ENCODE results near the gene MAPRE2. TPM values are rescaled to one million over a fixed set of nuclear protein-coding genes. Genes with fewer than 3 reads are reported as not detected.

MAPRE2 gene
- total and polyA plus RNA-seq, 9 donors = 17.3 to 38.0 (median 21.5) TPM

DNA sequence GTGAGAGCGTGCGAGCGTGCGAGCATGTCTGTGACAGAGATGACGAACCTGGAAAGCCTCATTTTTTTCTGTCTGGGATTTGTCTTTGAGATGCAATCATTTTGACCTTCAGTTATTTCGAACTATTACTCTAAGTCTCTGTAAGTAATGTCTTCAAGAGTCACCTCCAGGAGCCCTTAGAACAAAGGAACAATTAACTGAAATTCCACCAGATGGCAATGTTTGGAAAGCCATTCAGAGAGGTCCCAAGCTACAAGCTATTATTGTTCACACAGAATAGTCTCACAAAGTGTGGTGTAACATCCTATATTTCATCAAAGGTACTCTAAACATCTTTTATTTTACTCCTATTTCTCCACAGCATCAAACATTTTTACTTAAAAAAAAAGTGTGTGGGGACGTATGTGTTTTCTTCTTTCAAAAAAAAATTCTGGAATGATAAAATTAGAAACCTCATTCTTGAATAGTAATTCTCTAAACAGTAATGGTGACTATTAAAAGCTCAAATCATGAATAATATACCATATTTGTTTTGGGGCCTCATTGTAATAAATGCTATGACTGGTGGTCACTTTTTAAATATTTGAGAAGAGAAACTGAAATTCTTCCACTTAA, 35.1 kb upstream of the MAPRE2 start:
- H3K27ac ChIP-seq (ENCODE audit: low read length) = no peak overlapping the region
- no peaks in the 10 kb centered on the region for H3K27me3 ChIP-seq (ENCODE audit: control insufficient read depth, insufficient read depth, low read length)
- H3K4me1 ChIP-seq (ENCODE audit: control insufficient read depth, insufficient read depth, low read length) = no peaks in the 10 kb centered on the region
- DNase-seq = peak; percentile 86
- no peaks in the 10 kb centered on the region for H3K9me3 ChIP-seq (replicated peaks; ENCODE audit: control insufficient read depth, low read depth, low read length)
- no peaks in the 10 kb centered on the region for H3K36me3 ChIP-seq (ENCODE audit: control insufficient read depth, insufficient read depth, low read length)
- WGBS (ENCODE audit: insufficient coverage) = 83% methylated on average over 1 of the region's 7 CpGs
- no peak overlapping the region for H3K4me3 ChIP-seq (ENCODE audit: low read length)

- Histone ChIP-seq H3K4me1 (ENCODE audit: control insufficient read depth, insufficient read depth, low read length) (no peaks in the 10 kb centered on the region), H3K27me3 (ENCODE audit: control insufficient read depth, insufficient read depth, low read length) (no peaks in the 10 kb centered on the region), H3K27ac (ENCODE audit: low read length) (no peak overlapping the region), H3K36me3 (ENCODE audit: control insufficient read depth, insufficient read depth, low read length) (no peaks in the 10 kb centered on the region), H3K9me3 (replicated peaks; ENCODE audit: control insufficient read depth, low read depth, low read length) (no peaks in the 10 kb centered on the region), H3K4me3 (ENCODE audit: low read length) (no peak overlapping the region)
- WGBS (ENCODE audit: insufficient coverage) = no CpG with 5 or more reads among the region's 1 CpG
- DNase-seq = no peak
Measured at GRCh38 chr18:35010156-35010555, 31.1 kb upstream of the MAPRE2 start.

GRCh38 chr18:35010993-35011392, 30.2 kb upstream of the MAPRE2 start:
- WGBS (ENCODE audit: insufficient coverage) = 15% methylated on average over 5 of the region's 5 CpGs
- peak; percentile 63 for DNase-seq
- no peaks in the 10 kb centered on the region for H3K4me1 ChIP-seq (ENCODE audit: control insufficient read depth, insufficient read depth, low read length)

GRCh38 chr18:35019933-35020332, 21.3 kb upstream of the MAPRE2 start:
- Histone ChIP-seq H3K9me3 (replicated peaks; ENCODE audit: control insufficient read depth, low read depth, low read length) (no peaks in the 10 kb centered on the region), H3K4me1 (ENCODE audit: control insufficient read depth, insufficient read depth, low read length) (no peaks in the 10 kb centered on the region), H3K27ac (ENCODE audit: low read length) (no peak overlapping the region), H3K27me3 (ENCODE audit: control insufficient read depth, insufficient read depth, low read length) (no peaks in the 10 kb centered on the region), H3K36me3 (ENCODE audit: control insufficient read depth, insufficient read depth, low read length) (no peaks in the 10 kb centered on the region), H3K4me3 (ENCODE audit: low read length) (no peak overlapping the region)
- DNase-seq = no peak
- WGBS (ENCODE audit: insufficient coverage) = no CpG with 5 or more reads among the region's 2 CpGs

More at GRCh38 chr18:35010993-35011392, 30.2 kb upstream of the MAPRE2 start:
- no peak overlapping the region for H3K4me3 ChIP-seq (ENCODE audit: low read length)
- H3K36me3 ChIP-seq (ENCODE audit: control insufficient read depth, insufficient read depth, low read length) = no peaks in the 10 kb centered on the region
- H3K27me3 ChIP-seq (ENCODE audit: control insufficient read depth, insufficient read depth, low read length) = no peaks in the 10 kb centered on the region
- no peak overlapping the region for H3K27ac ChIP-seq (ENCODE audit: low read length)
- no peaks in the 10 kb centered on the region for H3K9me3 ChIP-seq (replicated peaks; ENCODE audit: control insufficient read depth, low read depth, low read length)

DNA sequence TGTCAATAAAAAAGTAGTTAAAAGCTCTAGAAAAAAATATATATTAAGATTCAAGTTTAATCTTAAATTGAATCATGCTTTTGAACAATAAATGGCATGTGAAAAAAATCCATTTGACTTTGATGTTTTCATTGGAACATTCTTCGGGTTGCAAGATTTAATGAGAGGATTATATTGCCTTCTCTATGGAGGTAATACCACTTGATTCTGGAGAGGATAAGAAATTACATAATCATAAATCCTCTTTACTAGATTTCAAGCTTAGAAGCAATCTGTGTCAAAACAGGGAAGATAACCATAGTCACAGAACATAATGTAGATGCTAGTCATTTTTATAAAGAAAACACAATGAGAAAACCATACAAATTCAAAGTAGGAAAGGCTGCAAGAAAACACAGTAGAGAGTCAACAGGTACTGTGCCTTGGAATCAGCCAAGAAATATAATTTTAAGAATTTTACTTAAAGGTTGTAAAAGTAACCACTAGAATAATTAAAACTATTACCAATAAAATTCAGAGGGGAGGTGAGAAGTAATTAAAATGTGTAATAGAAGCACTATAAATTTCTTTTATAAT, 18.7 kb upstream of the MAPRE2 start:
- peaks cover 14% of the 10 kb centered on the region for H3K4me1 ChIP-seq (ENCODE audit: control insufficient read depth, insufficient read depth, low read length)
- H3K27ac ChIP-seq (ENCODE audit: low read length) = no peak overlapping the region
- H3K27me3 ChIP-seq (ENCODE audit: control insufficient read depth, insufficient read depth, low read length) = no peaks in the 10 kb centered on the region
- H3K36me3 ChIP-seq (ENCODE audit: control insufficient read depth, insufficient read depth, low read length) = no peaks in the 10 kb centered on the region
- DNase-seq = no peak
- no peaks in the 10 kb centered on the region for H3K9me3 ChIP-seq (replicated peaks; ENCODE audit: control insufficient read depth, low read depth, low read length)
- no peak overlapping the region for H3K4me3 ChIP-seq (ENCODE audit: low read length)
- no CpG with 5 or more reads among the region's 1 CpG for WGBS (ENCODE audit: insufficient coverage)

DNA sequence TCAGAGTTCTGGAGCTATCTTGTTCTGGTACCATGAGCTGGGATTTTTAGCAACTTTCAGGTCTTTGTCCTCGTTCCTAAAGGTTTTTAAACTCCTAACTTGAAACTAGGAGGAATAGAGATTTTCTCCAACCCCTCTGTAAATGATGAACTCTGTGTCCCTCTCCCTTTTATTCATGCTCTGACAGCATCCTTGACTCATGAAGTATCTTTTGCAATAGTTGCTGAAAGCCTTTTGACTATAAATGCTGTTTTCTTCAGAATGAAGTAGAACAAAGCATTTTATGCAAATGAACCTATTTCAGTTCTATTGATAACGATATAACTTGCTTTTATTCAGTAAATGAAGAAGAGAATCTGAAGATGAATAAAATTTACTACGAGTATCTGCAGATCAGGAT, 17.0 kb upstream of the MAPRE2 start:
- Histone ChIP-seq H3K27me3 (ENCODE audit: control insufficient read depth, insufficient read depth, low read length) (no peaks in the 10 kb centered on the region), H3K36me3 (ENCODE audit: control insufficient read depth, insufficient read depth, low read length) (no peaks in the 10 kb centered on the region), H3K27ac (ENCODE audit: low read length) (no peak overlapping the region), H3K4me3 (ENCODE audit: low read length) (no peak overlapping the region), H3K4me1 (ENCODE audit: control insufficient read depth, insufficient read depth, low read length) (peaks cover 16% of the 10 kb centered on the region), H3K9me3 (replicated peaks; ENCODE audit: control insufficient read depth, low read depth, low read length) (no peaks in the 10 kb centered on the region)
- DNase-seq = no peak
- WGBS (ENCODE audit: insufficient coverage) = no CpG with 5 or more reads among the region's 3 CpGs

GRCh38 chr18:35024965-35025364, 16.2 kb upstream of the MAPRE2 start:
- WGBS (ENCODE audit: insufficient coverage) = no CpG with 5 or more reads among the region's 1 CpG
- no peaks in the 10 kb centered on the region for H3K9me3 ChIP-seq (replicated peaks; ENCODE audit: control insufficient read depth, low read depth, low read length)
- H3K27ac ChIP-seq (ENCODE audit: low read length) = peak overlapping the region; percentile 48
- no peak overlapping the region for H3K4me3 ChIP-seq (ENCODE audit: low read length)
- H3K27me3 ChIP-seq (ENCODE audit: control insufficient read depth, insufficient read depth, low read length) = no peaks in the 10 kb centered on the region
- H3K36me3 ChIP-seq (ENCODE audit: control insufficient read depth, insufficient read depth, low read length) = no peaks in the 10 kb centered on the region
- H3K4me1 ChIP-seq (ENCODE audit: control insufficient read depth, insufficient read depth, low read length) = peaks cover 18% of the 10 kb centered on the region
- DNase-seq = peak; percentile 99

- WGBS (ENCODE audit: insufficient coverage) = 80% methylated on average over 1 of the region's 5 CpGs
- Histone ChIP-seq H3K27me3 (ENCODE audit: control insufficient read depth, insufficient read depth, low read length) (no peaks in the 10 kb centered on the region), H3K4me3 (ENCODE audit: low read length) (no peak overlapping the region), H3K4me1 (ENCODE audit: control insufficient read depth, insufficient read depth, low read length) (peaks cover 22% of the 10 kb centered on the region), H3K36me3 (ENCODE audit: control insufficient read depth, insufficient read depth, low read length) (no peaks in the 10 kb centered on the region), H3K27ac (ENCODE audit: low read length) (peak overlapping the region; percentile 39), H3K9me3 (replicated peaks; ENCODE audit: control insufficient read depth, low read depth, low read length) (no peaks in the 10 kb centered on the region)
- peak; percentile 52 for DNase-seq
Measured at GRCh38 chr18:35026407-35027061, 14.7 kb upstream of the MAPRE2 start.

DNA sequence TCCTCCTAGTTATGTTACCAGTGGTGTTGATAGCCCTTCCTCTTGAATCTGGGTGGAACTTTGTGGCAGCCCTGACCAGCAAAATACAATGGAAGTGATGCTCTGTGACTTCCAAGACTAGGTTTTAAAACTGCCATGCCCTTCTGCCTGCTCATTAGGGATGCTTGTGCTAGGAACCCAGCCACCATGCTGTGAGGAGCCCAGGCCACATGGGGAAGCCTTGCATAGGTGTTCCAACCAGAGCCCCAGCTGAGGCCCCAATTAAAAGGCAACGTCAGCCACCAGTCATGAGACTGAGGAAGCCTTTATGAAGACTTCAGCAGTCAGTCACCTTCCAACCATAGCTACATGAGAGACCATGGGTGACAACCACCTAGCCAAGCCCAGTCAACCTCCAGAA, 14.0 kb upstream of the MAPRE2 start:
- no CpG with 5 or more reads among the region's 1 CpG for WGBS (ENCODE audit: insufficient coverage)
- H3K27ac ChIP-seq (ENCODE audit: low read length) = no peak overlapping the region
- no peak for DNase-seq

GRCh38 chr18:35028536-35028935, 12.7 kb upstream of the MAPRE2 start:
- no CpG with 5 or more reads among the region's 2 CpGs for WGBS (ENCODE audit: insufficient coverage)
- no peaks in the 10 kb centered on the region for H3K36me3 ChIP-seq (ENCODE audit: control insufficient read depth, insufficient read depth, low read length)
- no peaks in the 10 kb centered on the region for H3K27me3 ChIP-seq (ENCODE audit: control insufficient read depth, insufficient read depth, low read length)
- no peak overlapping the region for H3K4me3 ChIP-seq (ENCODE audit: low read length)
- H3K4me1 ChIP-seq (ENCODE audit: control insufficient read depth, insufficient read depth, low read length) = peaks cover 22% of the 10 kb centered on the region
- no peak for DNase-seq
- no peaks in the 10 kb centered on the region for H3K9me3 ChIP-seq (replicated peaks; ENCODE audit: control insufficient read depth, low read depth, low read length)
- H3K27ac ChIP-seq (ENCODE audit: low read length) = no peak overlapping the region

More for the DNA sequence above, 14.0 kb upstream of the MAPRE2 start:
- Histone ChIP-seq H3K4me3 (ENCODE audit: low read length) (no peak overlapping the region), H3K36me3 (ENCODE audit: control insufficient read depth, insufficient read depth, low read length) (no peaks in the 10 kb centered on the region), H3K4me1 (ENCODE audit: control insufficient read depth, insufficient read depth, low read length) (peaks cover 22% of the 10 kb centered on the region), H3K27me3 (ENCODE audit: control insufficient read depth, insufficient read depth, low read length) (no peaks in the 10 kb centered on the region), H3K9me3 (replicated peaks; ENCODE audit: control insufficient read depth, low read depth, low read length) (no peaks in the 10 kb centered on the region)
